Karpas-422 (cell line): ENCODE data around the gene GALNTL6. TPM values are rescaled to one million over a fixed set of nuclear protein-coding genes. Genes with fewer than 3 reads are reported as not detected.

ENCODE experiments used
- DNase-seq: peaks from one replicate; pipeline ENCODE4 v3.0.0-alpha.2; 2015
- H2AFZ ChIP-seq: fragments of 200-600 bp; sonication (generic); 2 replicates; pipeline ENCODE4 v1.6.1; 2014; ENCODE audit warnings: antibody characterized with exemption, low read length, mixed read lengths
- H3K27ac ChIP-seq: fragments of 200-600 bp; sonication (generic); 2 replicates; pipeline ENCODE4 v1.5.1; 2014; ENCODE audit warnings: mild to moderate bottlenecking, low read length, moderate library complexity
- H3K27me3 ChIP-seq: fragments of 200-600 bp; sonication (generic); 2 replicates; pipeline ENCODE4 v1.6.1; 2014; ENCODE audit warnings: low read length, mixed read lengths
- H3K36me3 ChIP-seq: fragments of 200-600 bp; sonication (generic); 2 replicates; pipeline ENCODE4 v1.6.1; 2014; ENCODE audit warnings: low read length, mixed read lengths; ENCODE audit not compliant: insufficient read depth
- H3K4me1 ChIP-seq: fragments of 200-600 bp; sonication (generic); 2 replicates; pipeline ENCODE4 v1.6.1; 2014; ENCODE audit warnings: mild to moderate bottlenecking, low read length, mixed read lengths
- H3K4me2 ChIP-seq: fragments of 200-600 bp; sonication (generic); 2 replicates; pipeline ENCODE4 v1.6.1; 2014; ENCODE audit warnings: low read length, low read depth, mild to moderate bottlenecking; ENCODE audit not compliant: poor library complexity, severe bottlenecking
- H3K4me3 ChIP-seq: fragments of 200-600 bp; sonication (generic); 2 replicates; pipeline ENCODE4 v1.5.1; 2014; ENCODE audit warnings: mild to moderate bottlenecking, antibody characterized with exemption, low read length, mixed read lengths
- H3K79me2 ChIP-seq: fragments of 200-600 bp; sonication (generic); 2 replicates; pipeline ENCODE4 v1.6.1; 2014; ENCODE audit warnings: mild to moderate bottlenecking, low read length, mixed read lengths
- H3K9ac ChIP-seq: fragments of 200-600 bp; sonication (generic); 2 replicates; pipeline ENCODE4 v1.6.0; 2014; ENCODE audit warnings: low read length
- H3K9me2 ChIP-seq: fragments of 200-600 bp; sonication (generic), shearing (Covaris generic); replicated peaks from 2 replicates; pipeline ENCODE4 v1.6.0; 2014; ENCODE audit warnings: mild to moderate bottlenecking, low read length, moderate library complexity; ENCODE audit not compliant: insufficient read depth
- H3K9me3 ChIP-seq: fragments of 300-700, 200-600 bp; sonication (generic); 2 replicates; pipeline ENCODE4 v1.6.1; 2014; ENCODE audit warnings: low read length, mixed read lengths
- H4K20me1 ChIP-seq: fragments of 200-600 bp; sonication (generic); 2 replicates; pipeline ENCODE4 v1.6.1; 2014; ENCODE audit warnings: mild to moderate bottlenecking, antibody characterized with exemption, low read length, low read depth; ENCODE audit not compliant: insufficient read depth
- total RNA-seq: library from RNA; depleted of rRNA; stranded (reverse); fragments of >200 nt; shearing (Covaris generic); gene quantifications from 2 replicates; pipeline ENCODE4 v1.2.3, GENCODE V29; 2014; ENCODE audit warnings: low replicate concordance

GALNTL6 gene
- total RNA-seq, 1 experiment from 2014 or later = not detected

- no peak overlapping the region for H3K9ac ChIP-seq
- H2AFZ ChIP-seq = no peak overlapping the region
- H3K79me2 ChIP-seq = no peaks in the 10 kb centered on the region
- H3K9me2 ChIP-seq = no peaks in the 10 kb centered on the region
- H3K4me2 ChIP-seq = no peak overlapping the region
- no peak overlapping the region for H3K4me3 ChIP-seq
- no peaks in the 10 kb centered on the region for H4K20me1 ChIP-seq
- H3K9me3 ChIP-seq = no peaks in the 10 kb centered on the region
- H3K27ac ChIP-seq = no peak overlapping the region
- H3K27me3 ChIP-seq = no peaks in the 10 kb centered on the region
- H3K4me1 ChIP-seq = no peaks in the 10 kb centered on the region
- no peak for DNase-seq
- no peaks in the 10 kb centered on the region for H3K36me3 ChIP-seq
Observed at GRCh38 chr4:172068506-172068905, 255.3 kb downstream of the GALNTL6 start.

- no peak overlapping the region for H3K27ac ChIP-seq
- DNase-seq = no peak
- H3K4me3 ChIP-seq = no peak overlapping the region
- no peak overlapping the region for H3K9ac ChIP-seq
- H2AFZ ChIP-seq = no peak overlapping the region
- H3K9me2 ChIP-seq = no peaks in the 10 kb centered on the region
- no peaks in the 10 kb centered on the region for H3K79me2 ChIP-seq
- no peaks in the 10 kb centered on the region for H3K4me1 ChIP-seq
- no peaks in the 10 kb centered on the region for H4K20me1 ChIP-seq
- H3K36me3 ChIP-seq = no peaks in the 10 kb centered on the region
- no peaks in the 10 kb centered on the region for H3K27me3 ChIP-seq
- H3K4me2 ChIP-seq = no peak overlapping the region
- no peaks in the 10 kb centered on the region for H3K9me3 ChIP-seq
Observed at GRCh38 chr4:172073590-172073989, 260.4 kb downstream of the GALNTL6 start.

GRCh38 chr4:172083272-172083671, 270.1 kb downstream of the GALNTL6 start:
- Histone ChIP-seq H4K20me1 (no peaks in the 10 kb centered on the region), H3K9ac (no peak overlapping the region), H3K9me3 (no peaks in the 10 kb centered on the region), H3K9me2 (no peaks in the 10 kb centered on the region), H2AFZ (no peak overlapping the region), H3K4me3 (no peak overlapping the region), H3K79me2 (no peaks in the 10 kb centered on the region), H3K27ac (no peak overlapping the region), H3K4me1 (no peaks in the 10 kb centered on the region), H3K4me2 (no peak overlapping the region), H3K36me3 (no peaks in the 10 kb centered on the region), H3K27me3 (no peaks in the 10 kb centered on the region)
- DNase-seq = no peak

GRCh38 chr4:172088556-172088955, 275.4 kb downstream of the GALNTL6 start:
- no peaks in the 10 kb centered on the region for H3K79me2 ChIP-seq
- H3K9me3 ChIP-seq = no peaks in the 10 kb centered on the region
- no peak for DNase-seq
- no peak overlapping the region for H3K27ac ChIP-seq
- H3K4me1 ChIP-seq = no peaks in the 10 kb centered on the region
- no peak overlapping the region for H3K4me2 ChIP-seq
- no peaks in the 10 kb centered on the region for H3K9me2 ChIP-seq
- H2AFZ ChIP-seq = no peak overlapping the region
- no peaks in the 10 kb centered on the region for H3K36me3 ChIP-seq
- H3K27me3 ChIP-seq = no peaks in the 10 kb centered on the region
- no peak overlapping the region for H3K4me3 ChIP-seq
- H4K20me1 ChIP-seq = no peaks in the 10 kb centered on the region
- H3K9ac ChIP-seq = no peak overlapping the region

GRCh38 chr4:172095161-172095560, 282.0 kb downstream of the GALNTL6 start:
- H3K4me1 ChIP-seq = no peaks in the 10 kb centered on the region
- no peaks in the 10 kb centered on the region for H3K27me3 ChIP-seq
- no peaks in the 10 kb centered on the region for H3K36me3 ChIP-seq
- no peak overlapping the region for H3K9ac ChIP-seq
- H4K20me1 ChIP-seq = no peaks in the 10 kb centered on the region
- no peaks in the 10 kb centered on the region for H3K9me2 ChIP-seq
- no peak overlapping the region for H3K4me2 ChIP-seq
- DNase-seq = no peak
- H3K27ac ChIP-seq = no peak overlapping the region
- H3K9me3 ChIP-seq = no peaks in the 10 kb centered on the region
- H3K4me3 ChIP-seq = no peak overlapping the region
- H3K79me2 ChIP-seq = no peaks in the 10 kb centered on the region
- H2AFZ ChIP-seq = no peak overlapping the region

- no peaks in the 10 kb centered on the region for H3K27me3 ChIP-seq
- H3K36me3 ChIP-seq = no peaks in the 10 kb centered on the region
- no peak for DNase-seq
- H3K4me1 ChIP-seq = no peaks in the 10 kb centered on the region
- H3K79me2 ChIP-seq = no peaks in the 10 kb centered on the region
- H3K4me2 ChIP-seq = no peak overlapping the region
- H3K4me3 ChIP-seq = no peak overlapping the region
- no peaks in the 10 kb centered on the region for H3K9me2 ChIP-seq
- no peaks in the 10 kb centered on the region for H4K20me1 ChIP-seq
- H2AFZ ChIP-seq = no peak overlapping the region
- H3K9ac ChIP-seq = no peak overlapping the region
- no peak overlapping the region for H3K27ac ChIP-seq
- H3K9me3 ChIP-seq = no peaks in the 10 kb centered on the region
Observed at GRCh38 chr4:172096786-172097185, 283.6 kb downstream of the GALNTL6 start.

GRCh38 chr4:172099376-172099775, 286.2 kb downstream of the GALNTL6 start:
- Histone ChIP-seq H3K27me3 (no peaks in the 10 kb centered on the region), H3K9me2 (no peaks in the 10 kb centered on the region), H3K4me2 (no peak overlapping the region), H3K36me3 (no peaks in the 10 kb centered on the region), H3K9ac (no peak overlapping the region), H3K27ac (no peak overlapping the region), H3K9me3 (no peaks in the 10 kb centered on the region), H2AFZ (no peak overlapping the region), H3K79me2 (no peaks in the 10 kb centered on the region), H3K4me3 (no peak overlapping the region), H3K4me1 (no peaks in the 10 kb centered on the region), H4K20me1 (no peaks in the 10 kb centered on the region)
- DNase-seq = no peak

GRCh38 chr4:172103456-172103855, 290.3 kb downstream of the GALNTL6 start:
- Histone ChIP-seq H3K4me3 (no peak overlapping the region), H3K9me2 (no peaks in the 10 kb centered on the region), H2AFZ (no peak overlapping the region), H3K4me1 (no peaks in the 10 kb centered on the region), H4K20me1 (no peaks in the 10 kb centered on the region), H3K4me2 (no peak overlapping the region), H3K36me3 (no peaks in the 10 kb centered on the region), H3K27me3 (no peaks in the 10 kb centered on the region), H3K27ac (no peak overlapping the region), H3K9ac (no peak overlapping the region), H3K9me3 (no peaks in the 10 kb centered on the region), H3K79me2 (no peaks in the 10 kb centered on the region)
- no peak for DNase-seq

GRCh38 chr4:172104539-172104938, 291.3 kb downstream of the GALNTL6 start:
- H2AFZ ChIP-seq = no peak overlapping the region
- no peaks in the 10 kb centered on the region for H3K4me1 ChIP-seq
- no peaks in the 10 kb centered on the region for H3K9me2 ChIP-seq
- no peaks in the 10 kb centered on the region for H3K36me3 ChIP-seq
- H3K9ac ChIP-seq = no peak overlapping the region
- no peak overlapping the region for H3K27ac ChIP-seq
- H3K9me3 ChIP-seq = no peaks in the 10 kb centered on the region
- no peaks in the 10 kb centered on the region for H3K79me2 ChIP-seq
- H3K4me2 ChIP-seq = no peak overlapping the region
- DNase-seq = no peak
- H3K4me3 ChIP-seq = no peak overlapping the region
- no peaks in the 10 kb centered on the region for H4K20me1 ChIP-seq
- H3K27me3 ChIP-seq = no peaks in the 10 kb centered on the region
